OCI-LY3 (cell line): ENCODE results near the gene ADSS1.

Source experiments
- H2AFZ ChIP-seq: fragments of 200-600, 300-600 bp; shearing (Covaris generic); 2 replicates; pipeline ENCODE4 v1.6.0; 2014; ENCODE audit warnings: antibody characterized with exemption, low read depth, low read length
- H3K27ac ChIP-seq: fragments of 200-600, 300-600 bp; sonication (generic); 2 replicates; pipeline ENCODE4 v1.5.1; 2014; ENCODE audit warnings: mild to moderate bottlenecking, low read length, moderate library complexity, mixed read lengths
- H3K27me3 ChIP-seq: fragments of 200-600, 300-600 bp; sonication (generic); 2 replicates; pipeline ENCODE4 v1.6.1; 2014; ENCODE audit warnings: low read depth, low read length, mixed read lengths
- H3K36me3 ChIP-seq: fragments of 200-600, 300-600 bp; sonication (generic); replicated peaks from 2 replicates; pipeline ENCODE3; 2014; ENCODE audit warnings: low read depth, low read length, mixed read lengths
- H3K4me1 ChIP-seq: fragments of 300-600, 200-600 bp; sonication (generic); 2 replicates; pipeline ENCODE4 v1.6.1; 2014; ENCODE audit warnings: low read length, mixed read lengths
- H3K4me2 ChIP-seq: fragments of 200-600, 300-600 bp; sonication (generic); 2 replicates; pipeline ENCODE4 v1.6.1; 2014; ENCODE audit warnings: low read length, mixed read lengths
- H3K4me3 ChIP-seq: fragments of 300-600, 200-600 bp; sonication (generic); 2 replicates; pipeline ENCODE4 v1.5.1; 2014; ENCODE audit warnings: antibody characterized with exemption, mild to moderate bottlenecking, low read length, moderate library complexity
- H3K79me2 ChIP-seq: fragments of 300-600, 200-600 bp; shearing (Covaris generic); 2 replicates; pipeline ENCODE4 v1.6.1; 2014; ENCODE audit warnings: mild to moderate bottlenecking, low read length, mixed read lengths
- H3K9ac ChIP-seq: fragments of 300-600, 200-600 bp; shearing (Covaris generic); 2 replicates; pipeline ENCODE4 v1.6.0; 2014; ENCODE audit warnings: mild to moderate bottlenecking, low read length, moderate library complexity
- H3K9me3 ChIP-seq: fragments of 200-600, 300-600 bp; shearing (Covaris generic); 2 replicates; pipeline ENCODE4 v1.6.1; 2014; ENCODE audit warnings: low read length, mixed read lengths; ENCODE audit not compliant: insufficient read depth
- H4K20me1 ChIP-seq: fragments of 200-600, 300-600 bp; sonication (generic); 2 replicates; pipeline ENCODE4 v1.6.1; 2016; ENCODE audit warnings: low read length, mixed read lengths; ENCODE audit not compliant: insufficient read depth
- EZH2phosphoT487 ChIP-seq: fragments of 200-600 bp; shearing (Covaris generic); IDR thresholded peaks from 2 replicates; pipeline ENCODE4 v1.6.1; 2018; ENCODE audit warnings: antibody characterized with exemption, mixed run types, low read depth
- TF ChIP-seq, protein P1 (sequence below): fragments of 200-600, 300-600 bp; sonication (generic); IDR thresholded peaks from 2 replicates; pipeline ENCODE4 v1.5.1; 2014; ENCODE audit warnings: antibody characterized with exemption, low read length, low read depth

ADSS1 gene

DNA sequence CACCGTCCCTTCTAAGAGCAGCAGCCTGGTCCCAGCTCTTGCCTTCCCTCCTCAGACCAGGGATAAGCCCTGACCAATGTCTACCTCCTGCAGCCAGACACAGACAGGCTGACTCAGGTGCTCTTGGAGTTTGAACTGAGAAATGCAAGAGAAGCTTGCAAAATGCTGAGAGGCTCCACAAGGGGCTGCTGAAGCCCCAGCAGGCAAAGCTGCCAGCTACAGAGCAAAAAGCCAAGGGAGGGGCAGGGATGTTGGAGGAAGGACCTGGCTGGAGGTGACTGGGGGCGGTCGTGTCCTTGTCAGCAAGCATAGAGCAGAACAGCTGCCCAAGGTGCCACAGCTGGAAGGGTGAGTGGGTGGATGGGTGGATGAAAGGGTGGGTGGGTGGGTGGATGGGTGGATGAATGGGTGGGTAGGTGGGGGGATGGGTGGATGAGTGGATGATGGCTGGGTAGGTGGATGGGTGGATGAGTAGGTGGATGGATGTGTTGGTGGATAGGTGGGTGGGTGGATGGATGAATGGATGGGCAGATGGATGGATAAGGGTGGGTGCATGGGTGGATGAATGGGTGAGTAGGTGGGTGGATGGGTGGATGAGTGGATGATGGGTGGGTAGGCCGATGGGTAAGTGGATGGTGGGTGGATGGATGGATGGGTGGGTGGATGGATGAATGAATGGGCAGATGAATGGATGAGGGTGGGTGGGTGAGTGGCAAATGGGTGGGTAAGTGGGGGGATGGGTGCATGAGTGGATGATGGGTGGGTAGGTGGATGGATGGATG lies 38.6 kb upstream of the ADSS1 start:
- Histone ChIP-seq H3K36me3 (no peaks in the 10 kb centered on the region), H2AFZ (no peak overlapping the region), H3K4me3 (no peak overlapping the region), H3K9me3 (no peaks in the 10 kb centered on the region), H3K9ac (no peak overlapping the region), H3K27me3 (peaks cover 14% of the 10 kb centered on the region; the same call in 1 of the 2 replicates), H3K79me2 (peaks cover 5% of the 10 kb centered on the region), H3K4me1 (peaks cover 17% of the 10 kb centered on the region), H4K20me1 (no peaks in the 10 kb centered on the region), H3K4me2 (no peak overlapping the region), H3K27ac (no peak overlapping the region)
- TF ChIP-seq EZH2phosphoT487, result no peak
- TF ChIP-seq, protein P1, sequence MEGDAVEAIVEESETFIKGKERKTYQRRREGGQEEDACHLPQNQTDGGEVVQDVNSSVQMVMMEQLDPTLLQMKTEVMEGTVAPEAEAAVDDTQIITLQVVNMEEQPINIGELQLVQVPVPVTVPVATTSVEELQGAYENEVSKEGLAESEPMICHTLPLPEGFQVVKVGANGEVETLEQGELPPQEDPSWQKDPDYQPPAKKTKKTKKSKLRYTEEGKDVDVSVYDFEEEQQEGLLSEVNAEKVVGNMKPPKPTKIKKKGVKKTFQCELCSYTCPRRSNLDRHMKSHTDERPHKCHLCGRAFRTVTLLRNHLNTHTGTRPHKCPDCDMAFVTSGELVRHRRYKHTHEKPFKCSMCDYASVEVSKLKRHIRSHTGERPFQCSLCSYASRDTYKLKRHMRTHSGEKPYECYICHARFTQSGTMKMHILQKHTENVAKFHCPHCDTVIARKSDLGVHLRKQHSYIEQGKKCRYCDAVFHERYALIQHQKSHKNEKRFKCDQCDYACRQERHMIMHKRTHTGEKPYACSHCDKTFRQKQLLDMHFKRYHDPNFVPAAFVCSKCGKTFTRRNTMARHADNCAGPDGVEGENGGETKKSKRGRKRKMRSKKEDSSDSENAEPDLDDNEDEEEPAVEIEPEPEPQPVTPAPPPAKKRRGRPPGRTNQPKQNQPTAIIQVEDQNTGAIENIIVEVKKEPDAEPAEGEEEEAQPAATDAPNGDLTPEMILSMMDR, result no peak

DNA sequence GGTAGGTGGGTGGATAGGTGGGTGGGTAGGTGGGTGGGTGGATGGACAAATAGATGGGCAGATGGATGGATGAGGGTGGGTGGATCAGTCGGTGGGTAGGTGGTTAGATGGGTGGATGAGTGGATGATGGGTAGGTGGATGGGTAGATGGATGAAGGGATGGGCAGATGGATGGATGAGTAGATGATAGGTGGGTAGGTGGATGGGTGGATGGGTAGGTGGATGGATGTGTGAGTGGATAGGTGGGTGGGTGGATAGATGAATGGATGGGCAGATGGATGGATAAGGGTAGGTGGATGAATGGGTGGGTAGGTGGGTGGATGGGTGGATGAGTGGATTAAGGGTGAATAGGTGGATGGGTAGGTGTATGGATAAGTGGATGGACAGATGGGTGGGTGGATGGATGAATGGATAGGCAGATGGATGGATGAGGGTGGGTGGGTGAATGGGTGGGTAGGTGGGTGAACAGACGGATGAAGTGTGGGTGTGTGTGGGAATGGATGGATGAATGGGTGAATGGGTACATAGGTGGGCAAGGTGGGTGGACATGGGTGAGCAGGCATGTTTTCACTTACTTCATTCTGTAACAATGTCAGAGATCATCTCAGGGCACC lies 37.9 kb upstream of the ADSS1 start:
- Histone ChIP-seq H3K4me1 (peaks cover 17% of the 10 kb centered on the region), H3K9ac (no peak overlapping the region), H4K20me1 (peaks cover 3% of the 10 kb centered on the region; the same call in 1 of the 2 replicates), H3K27ac (no peak overlapping the region), H3K79me2 (peaks cover 12% of the 10 kb centered on the region), H3K36me3 (peaks cover 1% of the 10 kb centered on the region), H3K4me2 (no peak overlapping the region), H3K27me3 (peaks cover 14% of the 10 kb centered on the region; the same call in 1 of the 2 replicates), H2AFZ (no peak overlapping the region), H3K9me3 (no peaks in the 10 kb centered on the region), H3K4me3 (no peak overlapping the region)
- TF ChIP-seq, protein P1, result no peak
- no peak for TF ChIP-seq EZH2phosphoT487

DNA sequence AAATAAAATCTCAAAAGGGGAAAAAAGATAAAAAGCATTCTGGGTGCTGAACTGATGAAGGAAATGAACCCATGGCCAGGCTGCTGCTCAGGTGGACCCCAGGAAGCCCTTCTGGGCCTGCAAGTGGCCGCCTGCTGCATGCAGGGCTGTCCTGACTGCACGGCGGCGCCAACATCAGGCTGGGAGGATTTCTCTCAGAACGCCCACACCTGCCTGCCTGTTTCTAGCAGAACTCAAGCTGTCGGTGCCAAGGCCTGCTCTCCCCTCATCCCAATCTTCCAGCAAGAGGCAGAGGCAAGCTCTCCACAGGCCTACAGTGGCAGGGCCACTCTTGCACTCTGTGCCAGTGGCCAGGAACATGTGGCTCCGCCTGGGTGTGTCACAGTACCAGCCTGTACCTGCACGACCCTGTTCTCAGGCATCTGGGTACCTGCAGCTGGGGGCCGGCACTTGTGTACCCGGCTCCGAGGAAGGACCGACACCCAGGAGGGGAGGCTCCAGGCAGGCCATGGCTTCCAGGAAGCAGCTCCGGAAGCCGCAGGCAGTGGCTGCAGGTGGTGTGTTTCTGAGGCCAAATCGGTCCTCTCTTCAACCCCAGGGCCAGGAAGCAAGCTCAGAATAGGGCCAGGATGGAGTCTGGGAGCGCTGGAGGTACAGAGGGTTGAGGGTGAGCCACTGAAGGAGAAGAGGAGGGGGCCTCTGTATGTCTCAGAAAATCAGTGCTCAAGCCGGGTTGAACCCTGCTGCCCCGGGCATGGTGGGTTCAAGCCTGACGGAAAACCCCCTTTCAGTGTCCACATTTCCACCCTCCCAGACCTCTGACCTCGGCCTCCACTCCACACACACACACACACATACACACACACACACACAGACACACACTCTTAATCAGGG lies 37.2 kb upstream of the ADSS1 start:
- H3K4me3 ChIP-seq, result no peak overlapping the region

More for the DNA sequence above, 37.2 kb upstream of the ADSS1 start:
- peaks cover 5% of the 10 kb centered on the region for H3K36me3 ChIP-seq
- TF ChIP-seq, protein P1, result no peak
- no peak for TF ChIP-seq EZH2phosphoT487
- no peak overlapping the region for H3K4me2 ChIP-seq
- H4K20me1 ChIP-seq, result peaks cover 9% of the 10 kb centered on the region; the same call in 1 of the 2 replicates
- H3K4me1 ChIP-seq, result peaks cover 9% of the 10 kb centered on the region
- H2AFZ ChIP-seq, result no peak overlapping the region
- peaks cover 14% of the 10 kb centered on the region; the same call in 1 of the 2 replicates for H3K27me3 ChIP-seq
- no peaks in the 10 kb centered on the region for H3K9me3 ChIP-seq
- H3K79me2 ChIP-seq, result peaks cover 20% of the 10 kb centered on the region
- no peak overlapping the region for H3K9ac ChIP-seq
- no peak overlapping the region for H3K27ac ChIP-seq
